Stimulated activated CD4-positive, alpha-beta T cell treated with anti-CD3 and anti-CD28 coated beads, Interleukin-4, amount 100 ng/mL, for 4 hours (primary cell): ENCODE data around the gene ADARB2.
"Not testable (repeated sequence)": the region's sequence is repeated elsewhere in the genome, so short reads cannot be mapped to it uniquely, and the experiment has no call there.

Experiments used
- DNase-seq, 2 experiments: peaks; one replicate each; pipeline ENCODE4 v3.0.0-alpha.2; 2020

The ADARB2 gene

GRCh38 chr10:1361411-1362105 is 375.8 kb downstream of the ADARB2 start:
- no peak for DNase-seq

GRCh38 chr10:1360558-1361164 is 376.7 kb downstream of the ADARB2 start:
- DNase-seq: no peak

DNA sequence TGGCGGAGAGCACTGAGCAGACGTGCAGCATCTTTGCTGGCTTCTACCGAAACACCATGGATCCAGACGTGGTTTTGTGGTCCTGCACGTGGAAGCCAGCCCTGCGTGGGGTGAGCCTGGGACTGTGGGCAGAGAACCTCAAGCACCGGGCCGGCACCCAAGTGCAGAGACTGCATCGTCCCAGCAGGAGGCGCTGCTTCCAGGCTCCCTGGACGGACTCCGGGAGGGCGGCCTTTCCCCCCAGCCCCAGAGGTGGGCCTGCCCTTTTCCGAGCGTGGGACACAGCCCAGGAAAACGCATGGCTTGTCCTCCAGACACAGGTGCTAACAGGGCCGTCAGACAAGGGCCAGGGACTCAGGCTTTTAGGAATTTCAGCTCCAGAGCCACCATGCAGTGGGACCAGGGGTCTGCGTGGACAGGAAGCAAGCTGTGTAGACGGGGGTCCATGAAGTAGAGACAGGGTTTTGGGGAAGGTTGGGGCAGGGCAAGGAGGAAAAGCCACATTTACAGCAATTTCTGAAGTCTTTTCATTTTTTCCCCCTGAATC is 377.2 kb downstream of the ADARB2 start:
- DNase-seq: no peak

DNA sequence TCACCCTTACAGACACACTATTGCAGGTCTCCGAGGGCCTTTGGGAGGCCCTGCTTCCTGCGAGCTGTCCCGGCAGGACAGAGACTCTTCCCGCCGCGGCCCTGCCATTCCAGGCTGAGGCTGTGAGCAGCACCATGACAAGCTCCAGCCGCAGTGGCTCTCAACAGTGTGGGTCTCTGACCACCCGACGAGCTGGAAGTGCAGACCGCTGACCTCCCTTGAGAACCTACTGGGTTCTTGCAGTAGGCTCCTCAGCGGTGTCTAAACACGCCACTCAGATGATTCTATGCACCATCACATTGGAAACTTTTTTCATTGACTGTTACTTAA is 377.7 kb downstream of the ADARB2 start:
- DNase-seq: no peak

GRCh38 chr10:1358860-1359625 is 378.3 kb downstream of the ADARB2 start:
- peak in 1 of 2 experiments; percentile 9 for DNase-seq

DNA sequence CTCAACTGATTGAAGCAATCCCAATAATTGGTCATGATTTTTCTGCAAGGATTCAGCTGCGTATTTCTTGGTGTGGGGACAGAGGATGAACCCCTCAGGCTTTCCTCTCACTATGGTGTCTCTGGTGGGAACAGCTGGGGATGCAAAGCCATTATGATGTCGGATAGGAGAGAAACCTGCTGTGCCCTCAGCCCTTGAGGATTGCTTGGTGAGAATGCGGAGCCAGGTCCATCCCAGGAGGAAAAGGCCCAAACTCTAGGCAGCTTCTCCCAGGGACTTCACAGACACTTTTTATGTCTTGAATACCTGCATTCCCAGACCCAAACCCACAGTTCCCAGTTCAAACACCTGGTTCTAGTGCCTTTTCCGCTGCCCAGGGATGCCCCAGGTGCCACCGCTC is 379.2 kb downstream of the ADARB2 start:
- no peak for DNase-seq

DNA sequence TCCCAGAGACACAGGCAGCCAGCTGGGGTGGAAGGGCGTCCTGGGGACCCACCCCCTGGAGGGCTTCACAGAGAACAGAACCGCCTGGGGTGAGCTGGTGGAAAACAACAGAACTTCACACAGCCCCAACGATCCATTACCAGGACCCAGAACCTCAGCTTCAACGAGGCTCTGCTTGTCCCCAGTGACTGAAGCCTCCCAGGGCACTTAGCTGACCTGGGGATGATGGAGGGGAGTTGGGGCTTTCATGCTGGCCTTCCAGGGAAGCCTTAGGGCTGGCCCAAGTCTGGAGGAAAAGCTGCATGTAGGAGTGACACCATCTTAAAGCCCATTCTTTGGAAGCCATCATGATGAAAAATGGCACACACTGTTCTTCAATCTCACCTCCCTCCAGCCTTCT is 381.0 kb downstream of the ADARB2 start:
- no peak for DNase-seq

DNA sequence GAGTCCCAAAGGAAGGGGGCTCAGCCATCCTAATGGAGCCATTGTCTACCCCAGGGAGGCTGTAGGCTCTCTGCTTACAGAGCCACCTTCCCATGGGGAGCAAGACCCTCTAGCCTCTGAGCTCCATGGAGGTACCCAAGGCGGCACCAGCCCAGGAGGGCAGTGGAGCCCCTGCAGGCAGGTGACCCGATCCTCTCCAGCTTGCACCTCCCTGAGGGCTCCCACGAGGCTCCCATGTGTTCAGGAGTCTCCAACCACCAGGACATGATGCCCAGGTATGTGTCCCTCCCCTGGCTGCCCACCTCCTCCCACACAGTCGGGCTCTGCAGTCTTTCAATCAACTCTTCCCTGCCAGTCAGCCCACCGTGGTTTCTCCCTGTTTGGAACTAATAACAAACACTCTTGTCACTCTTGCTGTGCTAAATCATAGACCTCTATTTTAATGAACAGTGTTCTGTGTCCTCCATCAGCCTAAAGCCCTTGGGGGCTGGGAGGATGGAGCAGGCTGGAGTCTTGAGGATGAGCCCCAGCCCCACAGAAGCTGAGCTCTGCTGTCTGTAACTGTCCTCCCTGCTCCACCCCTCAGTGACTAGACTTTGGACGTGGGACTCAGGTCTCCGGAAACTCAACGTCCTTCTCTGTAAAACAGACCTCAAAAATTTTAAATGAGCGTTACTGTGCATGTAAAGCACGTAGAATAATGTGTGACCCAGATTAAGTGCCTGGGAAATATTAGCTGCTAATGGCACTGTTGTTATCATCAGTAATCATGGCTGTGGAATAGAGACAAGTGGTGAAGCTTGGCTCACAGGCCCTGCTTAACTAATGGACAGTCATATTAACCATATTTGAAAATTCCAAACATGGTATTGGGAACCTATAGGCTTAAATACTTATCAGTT is 382.3 kb downstream of the ADARB2 start:
- no peak for DNase-seq

- not testable (repeated sequence) for DNase-seq
These were observed 385.0 kb downstream of the ADARB2 start for GRCh38 chr10:1352296-1352695.

DNA sequence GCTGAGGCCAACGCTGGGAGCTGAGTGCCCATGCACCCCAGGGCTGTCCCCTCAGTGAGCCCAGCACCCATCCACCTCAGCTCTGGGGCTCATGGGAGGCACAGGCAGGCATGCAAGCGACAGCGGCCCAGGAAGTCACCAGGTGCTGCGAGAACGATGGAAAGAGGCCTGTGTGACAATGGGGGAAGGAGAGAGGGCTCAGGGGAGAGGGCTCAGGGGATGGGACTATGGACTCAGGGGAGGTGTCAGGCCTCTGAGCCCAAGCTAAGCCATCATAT is 388.6 kb downstream of the ADARB2 start:
- DNase-seq: no peak

DNA sequence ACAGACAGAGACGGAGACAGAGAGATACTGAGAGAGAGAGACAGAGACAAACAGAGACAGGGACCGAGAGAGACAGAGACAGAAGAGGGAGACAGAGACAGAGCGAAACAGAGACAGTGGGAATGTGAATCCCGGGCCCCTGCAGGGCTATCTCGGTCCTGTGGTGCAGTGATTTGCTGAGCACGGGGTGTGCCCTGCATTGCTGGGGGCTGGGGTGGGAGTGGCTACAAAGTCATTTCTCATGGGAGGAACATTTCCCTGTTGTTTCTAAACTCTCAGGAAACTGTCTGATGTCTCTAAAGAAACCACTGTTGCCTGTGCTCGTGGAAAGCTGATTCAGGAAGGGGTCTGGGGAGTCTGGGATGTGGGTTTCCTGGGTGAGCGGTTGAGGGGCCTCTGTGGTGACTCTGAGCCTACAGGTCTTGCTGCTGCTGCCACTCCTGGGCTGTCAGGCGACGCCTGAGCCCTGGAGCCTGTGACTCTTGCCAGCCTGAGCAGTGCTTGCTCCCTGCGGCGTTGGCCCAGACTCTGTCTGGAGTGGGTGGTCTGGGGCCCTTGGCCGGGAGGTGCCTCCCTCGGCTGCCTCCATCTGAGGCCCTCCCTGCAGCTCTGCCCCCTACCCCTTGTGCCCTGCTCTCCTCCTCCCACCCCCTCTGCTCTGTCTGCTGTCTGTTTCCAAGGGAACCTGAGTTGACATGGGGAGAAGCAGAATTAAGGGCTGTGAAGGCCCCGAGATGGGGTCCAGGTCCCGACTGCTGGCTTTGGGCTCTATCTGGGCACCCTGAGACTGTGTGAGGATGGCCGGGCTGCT is 389.2 kb downstream of the ADARB2 start:
- no peak for DNase-seq

DNA sequence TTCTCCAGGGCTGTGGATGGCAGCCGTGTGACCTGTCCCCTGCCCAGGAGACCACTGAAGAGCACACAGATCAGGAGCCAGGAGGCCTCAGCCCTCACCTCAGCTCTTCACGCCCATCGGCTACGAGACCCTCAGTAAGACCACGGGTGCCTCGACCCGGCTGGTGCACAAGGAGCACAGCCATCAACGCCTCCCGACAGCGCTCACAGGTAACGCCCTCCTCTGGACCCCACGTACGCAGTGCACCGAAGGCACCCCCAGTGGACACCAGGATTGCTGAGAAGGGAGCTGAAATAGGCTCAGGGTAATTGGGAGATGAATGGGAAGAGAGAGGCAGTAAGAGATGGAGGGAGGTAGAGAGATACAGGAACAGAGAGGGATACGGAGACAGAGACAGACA is 389.8 kb downstream of the ADARB2 start:
- DNase-seq: no peak

GRCh38 chr10:1346201-1346600 is 391.1 kb downstream of the ADARB2 start:
- DNase-seq: no peak

DNA sequence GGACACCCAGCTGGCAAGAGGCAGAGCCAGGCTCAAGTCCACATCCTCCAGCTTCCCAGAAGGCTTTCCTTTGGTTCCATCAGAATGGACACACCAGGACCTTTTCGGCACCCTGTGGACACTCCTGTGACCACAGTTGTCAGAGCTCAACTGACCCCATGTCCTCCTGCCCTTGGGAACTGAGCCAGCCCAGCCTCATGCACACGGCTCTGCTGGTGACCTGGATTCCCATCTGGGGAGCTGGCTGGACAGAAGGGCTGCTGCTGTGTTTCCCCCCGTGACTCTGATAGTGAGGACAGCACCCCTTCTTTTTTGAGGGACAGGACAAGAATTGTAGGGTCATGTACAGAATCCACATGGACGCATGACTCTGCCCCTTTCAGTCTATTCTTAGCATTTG is 392.0 kb downstream of the ADARB2 start:
- DNase-seq: no peak

- DNase-seq: no peak
These were observed 392.5 kb downstream of the ADARB2 start for GRCh38 chr10:1344846-1345245.

DNA sequence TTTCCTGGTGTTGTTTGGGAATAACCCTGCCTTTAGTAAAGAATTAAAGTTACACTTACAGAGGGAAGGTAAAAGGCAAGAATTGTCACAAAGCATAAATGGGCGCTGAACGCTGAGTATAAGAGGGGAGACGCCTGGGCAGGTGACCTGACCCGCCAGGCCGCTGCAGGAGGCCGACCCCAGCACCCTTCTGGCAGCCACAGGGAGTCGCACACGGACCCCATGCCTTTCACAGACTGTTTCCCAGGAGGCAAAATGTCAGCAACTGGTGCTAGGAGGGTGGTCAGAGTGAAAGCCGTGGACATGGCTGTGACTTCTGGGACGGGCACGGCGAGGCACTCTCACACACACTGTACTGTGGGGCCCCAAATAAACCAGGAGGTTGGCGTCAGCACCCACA is 392.9 kb downstream of the ADARB2 start:
- DNase-seq: no peak

DNA sequence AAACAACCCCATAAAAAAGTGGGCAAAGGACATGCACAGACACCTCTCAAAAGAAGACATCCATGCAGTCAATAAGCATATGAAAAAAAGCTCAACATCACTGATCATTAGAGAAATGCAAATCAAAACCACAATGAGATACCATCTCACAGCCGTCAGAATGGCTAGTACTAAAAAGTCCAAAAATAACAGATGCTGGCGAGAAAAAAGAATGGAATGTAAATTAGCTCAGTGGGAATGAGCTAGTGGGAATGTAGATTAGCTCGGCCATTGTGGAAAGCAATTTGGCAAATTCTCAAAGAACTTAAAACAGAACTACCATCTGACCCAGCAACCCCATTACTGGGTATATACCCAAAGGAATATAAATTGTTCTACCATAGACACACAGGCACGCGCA is 394.1 kb downstream of the ADARB2 start:
- DNase-seq: no peak

- DNase-seq: not testable (repeated sequence)
These were observed 396.3 kb downstream of the ADARB2 start for GRCh38 chr10:1341052-1341451.

GRCh38 chr10:1339396-1339795 is 397.9 kb downstream of the ADARB2 start:
- no peak for DNase-seq

- DNase-seq: no peak
These were observed 401.7 kb downstream of the ADARB2 start for GRCh38 chr10:1335642-1336041.

DNA sequence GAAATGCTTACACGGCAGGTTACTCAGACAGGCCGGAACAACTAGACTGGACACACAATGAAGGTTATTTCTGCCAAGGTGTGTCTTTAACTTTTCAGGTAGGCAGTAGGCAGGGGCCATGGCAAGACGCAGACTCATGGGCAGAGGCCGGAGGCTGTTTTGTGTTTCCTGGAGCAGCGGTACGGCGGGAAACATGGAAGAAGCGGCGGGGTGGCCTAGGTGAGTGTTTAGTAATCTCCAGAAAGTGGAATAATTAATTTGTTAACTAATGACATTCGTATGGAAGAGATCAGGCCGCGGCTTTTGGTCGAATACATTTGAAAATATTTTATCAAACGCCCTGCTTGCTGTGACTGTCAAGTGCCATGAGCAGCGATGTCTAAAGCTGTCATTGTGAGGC is 403.3 kb downstream of the ADARB2 start:
- DNase-seq: no peak

DNA sequence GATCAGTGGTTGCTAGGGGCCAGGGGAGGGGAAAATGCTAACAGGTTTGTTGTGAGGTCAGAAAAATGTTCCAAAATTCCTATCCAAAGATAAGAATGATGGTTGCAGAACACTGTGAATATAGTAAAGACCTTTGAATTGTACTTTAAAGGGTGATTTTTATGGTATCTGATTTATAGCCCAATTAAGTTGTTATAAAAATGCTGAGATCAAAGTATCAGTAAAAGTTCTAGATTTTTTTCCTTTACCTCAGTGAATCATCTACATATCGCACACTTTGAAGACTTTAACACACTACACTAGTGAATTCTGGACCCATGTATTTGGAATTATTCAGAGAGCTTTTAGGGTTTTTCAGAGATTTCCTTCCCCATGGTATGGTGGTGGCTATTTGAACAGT is 405.8 kb downstream of the ADARB2 start:
- no peak for DNase-seq
